HG03108 (cell line): ENCODE measurements around the gene CNGA2.
"Not testable (repeated sequence)": the region's sequence is repeated elsewhere in the genome, so short reads cannot be mapped to it uniquely, and the experiment has no call there.

Source experiments
- ATAC-seq: cut with Tn5 transposase; IDR thresholded peaks from one replicate; pipeline ENCODE4 v1.9.1; 2021; ENCODE audit warnings: moderate library complexity; ENCODE audit not compliant: unreplicated experiment

The CNGA2 gene

GRCh38 chrX:151734446-151734845 is at the start of gene CNGA2:
Gene CNGA2, plus strand, starts transcription at chrX:151734746. Its CDS starts 3,738 bp downstream, at chrX:151738484.
- ATAC-seq = no peak

- ATAC-seq = no peak
Measured at GRCh38 chrX:151687635-151688034, 46.9 kb upstream of the CNGA2 start.

- ATAC-seq = no peak
Measured at GRCh38 chrX:151688695-151689094, 45.9 kb upstream of the CNGA2 start.

DNA sequence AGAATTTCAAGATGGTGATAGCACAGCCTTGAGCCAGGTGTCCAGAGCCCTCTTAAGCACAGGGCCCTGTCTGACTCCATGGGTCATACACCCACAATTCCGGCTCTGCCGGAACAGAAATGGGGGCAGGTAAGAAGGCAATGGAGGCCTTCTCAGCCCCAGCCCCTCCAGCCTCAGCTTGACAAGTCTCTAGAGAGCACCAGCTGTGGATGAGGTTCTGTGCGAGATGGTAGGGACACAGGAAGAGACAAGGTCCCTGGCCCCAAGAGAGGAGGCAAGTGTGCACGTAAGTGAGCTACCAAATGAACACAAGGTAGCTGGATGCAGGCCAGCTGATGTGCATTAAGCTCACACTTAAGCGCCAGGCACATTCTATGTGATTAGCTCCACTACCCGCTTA is 41.7 kb upstream of the CNGA2 start:
- ATAC-seq = no peak

DNA sequence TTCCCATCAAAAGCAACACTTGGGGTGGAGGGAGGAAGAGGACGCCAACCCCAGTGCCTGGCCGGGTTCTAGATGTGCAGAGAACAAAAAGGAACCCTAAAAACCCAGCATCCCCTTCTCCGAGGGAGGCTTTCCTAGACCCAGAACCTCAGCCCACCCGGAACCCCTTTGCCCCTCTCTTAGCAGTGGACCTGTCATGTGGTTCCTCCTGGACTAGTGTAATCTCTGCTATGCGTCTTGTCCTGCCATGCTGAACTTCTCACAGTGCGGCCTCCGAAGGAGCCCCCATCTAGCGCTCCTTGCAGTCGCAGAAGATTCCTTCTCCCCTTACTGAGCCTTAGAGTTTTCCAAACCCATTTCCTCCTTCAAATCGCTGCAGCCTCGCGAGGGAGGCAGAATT is 40.4 kb upstream of the CNGA2 start:
- ATAC-seq = no peak

DNA sequence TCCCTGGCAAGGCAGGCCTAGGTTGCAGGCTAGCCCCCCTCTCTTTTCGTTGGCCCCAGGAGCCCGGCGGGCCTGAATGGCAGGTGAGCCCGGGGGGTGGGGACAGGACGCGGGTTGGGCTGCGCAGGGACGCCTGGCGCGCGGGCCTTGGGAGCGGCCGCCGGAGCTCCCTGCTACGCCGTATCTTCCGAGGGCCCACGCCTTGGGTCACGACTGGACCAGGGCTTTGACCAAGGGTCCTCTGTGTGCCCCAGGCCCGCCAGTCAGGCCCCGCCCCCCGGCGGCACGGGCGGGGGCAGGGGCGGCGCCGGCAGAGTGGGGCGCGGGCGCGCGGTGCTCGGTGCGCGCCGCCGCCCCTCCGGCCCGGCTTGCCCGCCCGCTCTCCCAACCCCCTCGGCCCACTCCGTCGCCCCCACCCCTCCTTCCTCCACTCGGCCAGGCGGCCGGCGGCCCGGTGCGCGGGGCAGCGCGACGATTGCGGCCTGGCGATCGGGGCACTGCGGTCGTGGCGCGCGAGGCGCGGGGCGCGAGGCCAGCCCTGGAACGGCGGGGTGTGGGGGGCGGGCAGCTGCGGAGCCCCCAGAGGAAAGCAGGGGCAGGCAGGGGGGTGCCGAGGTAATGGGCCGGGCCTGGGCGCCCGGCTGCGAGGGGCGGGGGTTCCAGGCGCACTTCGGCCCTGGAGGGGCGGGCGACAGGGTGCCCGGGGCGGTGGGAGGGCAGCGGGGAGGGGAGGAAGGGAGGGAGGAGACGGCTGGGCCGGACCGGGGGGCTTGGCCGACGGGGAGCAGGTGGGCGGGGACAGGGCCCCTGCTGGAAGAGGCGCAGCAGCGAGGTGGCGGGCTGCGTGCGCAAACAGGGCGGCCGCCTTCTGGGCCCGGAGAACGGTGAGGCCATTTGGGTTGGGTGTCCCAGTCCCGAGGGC is 39.6 kb upstream of the CNGA2 start, which contains the start of gene PRRG3:
Gene PRRG3 (plus strand): TSS at position 798 of the 922 bp plus-strand sequence. CDS start 3,357 bp downstream, outside the sequence.
- no peak for ATAC-seq

DNA sequence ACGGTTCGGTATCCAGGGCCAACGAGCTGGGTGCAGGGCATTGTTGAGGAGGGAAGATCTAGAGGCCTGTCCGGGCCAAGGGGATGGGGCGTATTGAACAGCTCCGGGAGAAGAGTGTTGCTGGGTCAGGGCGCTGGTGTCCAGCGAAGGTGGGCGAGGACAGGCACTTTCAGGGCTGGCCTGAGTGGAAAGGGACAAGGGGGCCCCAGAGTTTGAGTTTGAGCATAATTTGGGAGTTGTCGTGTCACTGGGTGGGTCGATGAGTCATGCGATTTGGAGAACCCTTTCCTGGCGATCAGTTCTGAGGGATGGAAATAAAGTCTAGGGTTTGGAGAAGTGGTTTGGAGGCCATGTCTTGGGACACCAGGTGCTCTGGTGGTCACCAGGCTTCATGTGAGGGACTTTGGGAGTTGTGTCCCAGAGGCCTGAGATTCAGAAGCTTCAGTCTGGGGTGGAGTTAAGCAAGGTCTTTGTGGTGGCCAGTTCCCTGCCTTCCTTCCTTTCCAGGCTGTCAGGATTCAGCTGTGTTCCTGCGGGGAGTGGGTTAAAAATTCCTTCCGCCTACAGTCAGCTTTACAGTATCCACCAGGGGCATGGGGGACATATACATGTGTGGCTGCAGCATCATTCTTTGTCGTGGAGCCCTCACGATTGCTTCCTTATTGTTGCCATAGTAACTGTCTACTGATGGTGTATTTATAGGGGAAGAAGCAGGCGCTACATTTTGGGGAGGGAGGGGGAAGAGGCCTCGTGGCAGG is 38.8 kb upstream of the CNGA2 start:
- ATAC-seq = no peak

GRCh38 chrX:151697082-151697481 is 37.5 kb upstream of the CNGA2 start:
- not testable (repeated sequence) for ATAC-seq

DNA sequence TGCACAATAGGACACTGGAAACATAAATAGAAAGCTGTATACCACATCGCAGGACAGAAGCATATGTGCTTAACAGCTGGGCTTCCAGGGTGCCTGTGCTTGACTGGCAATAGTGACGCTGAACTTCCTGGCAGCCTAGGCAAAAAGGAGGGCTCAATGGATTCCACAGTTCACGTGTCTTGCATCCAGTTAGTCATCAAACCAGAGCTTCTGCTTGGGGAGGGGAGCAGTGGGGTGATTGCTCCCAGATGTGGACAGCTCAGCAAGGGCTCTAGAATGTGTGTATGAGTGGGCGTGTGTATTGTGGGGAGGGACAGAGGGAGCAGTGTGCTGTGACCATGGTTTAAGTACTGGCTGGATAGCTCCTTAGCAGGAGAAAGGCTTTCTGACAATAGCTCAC is 37.0 kb upstream of the CNGA2 start:
- ATAC-seq = no peak

GRCh38 chrX:151698485-151698884 is 36.1 kb upstream of the CNGA2 start:
- no peak for ATAC-seq

DNA sequence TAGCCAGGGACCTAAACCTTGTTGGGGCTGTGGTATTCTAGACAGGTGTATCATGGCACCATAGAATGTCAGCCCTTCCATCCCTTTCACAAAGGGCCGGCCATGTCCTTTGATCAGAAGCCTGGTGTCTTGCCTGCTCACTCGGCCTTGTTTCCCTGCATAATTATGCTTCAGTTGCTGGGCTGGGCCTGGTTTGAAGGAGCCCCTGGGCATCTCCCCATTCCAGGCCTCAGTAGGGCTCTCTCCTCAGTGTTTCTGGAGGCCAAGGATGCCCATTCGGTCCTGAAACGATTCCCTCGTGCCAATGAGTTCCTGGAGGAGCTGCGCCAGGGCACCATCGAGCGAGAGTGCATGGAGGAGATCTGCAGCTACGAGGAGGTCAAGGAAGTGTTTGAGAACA is 34.8 kb upstream of the CNGA2 start:
- ATAC-seq = no peak

GRCh38 chrX:151700581-151700980 is 34.0 kb upstream of the CNGA2 start:
- no peak for ATAC-seq

GRCh38 chrX:151701071-151701470 is 33.5 kb upstream of the CNGA2 start:
- ATAC-seq = no peak

GRCh38 chrX:151701531-151701930 is 33.0 kb upstream of the CNGA2 start:
- ATAC-seq = no peak

GRCh38 chrX:151702026-151702714 is 32.4 kb upstream of the CNGA2 start:
- ATAC-seq = no peak

DNA sequence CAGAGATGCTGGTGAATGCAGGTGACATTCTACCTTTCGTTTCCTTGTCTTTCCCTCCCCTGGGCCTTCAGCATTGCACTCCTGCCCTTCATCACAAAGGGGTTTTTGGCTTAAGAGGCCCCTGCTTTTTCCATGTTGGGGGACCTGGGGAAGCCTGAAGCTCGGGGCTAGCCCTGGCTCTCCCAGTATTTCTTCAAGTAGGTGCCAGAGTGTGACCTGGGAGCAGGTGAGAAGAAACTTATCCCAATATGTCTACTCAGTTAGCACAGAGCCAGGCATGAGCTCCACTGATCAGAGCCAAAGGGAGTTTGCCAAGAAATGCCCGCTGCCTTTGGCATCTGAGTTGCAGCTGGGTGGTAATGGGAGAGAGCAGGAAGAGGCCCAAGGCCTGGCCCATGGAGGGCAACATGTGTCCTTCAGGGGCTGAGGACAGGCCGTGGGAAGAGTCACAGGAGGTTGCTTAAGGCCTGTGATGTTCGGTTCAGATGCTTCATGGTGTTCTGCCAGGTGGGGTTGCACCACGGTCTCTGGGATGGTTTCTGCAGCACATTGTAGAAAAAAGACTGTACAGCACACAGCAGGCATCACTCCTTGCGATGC is 31.7 kb upstream of the CNGA2 start:
- no peak for ATAC-seq

DNA sequence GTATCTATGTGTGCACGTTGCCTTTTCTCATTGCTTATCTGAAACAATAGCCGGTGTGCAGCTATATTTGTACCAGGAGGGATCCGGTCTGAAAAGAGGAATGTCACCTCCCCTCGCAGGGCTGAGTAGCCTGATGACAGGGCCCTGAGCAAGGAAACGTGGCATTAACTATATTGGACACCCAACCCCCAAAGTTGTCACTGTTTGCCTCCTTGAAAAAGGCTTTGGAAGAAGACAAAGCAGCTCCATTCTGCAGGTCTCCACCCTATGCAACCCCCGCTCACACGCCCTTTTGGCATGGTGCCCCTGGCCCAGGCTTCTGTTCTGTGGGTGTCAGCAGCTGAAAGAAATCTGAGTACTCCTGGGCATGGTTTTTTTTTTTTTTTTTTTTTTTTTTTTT is 31.1 kb upstream of the CNGA2 start:
- no peak for ATAC-seq

GRCh38 chrX:151704041-151704663 is 30.4 kb upstream of the CNGA2 start:
- ATAC-seq = no peak

GRCh38 chrX:151708821-151709220 is 25.7 kb upstream of the CNGA2 start:
- ATAC-seq = no peak

- ATAC-seq = no peak
Measured at GRCh38 chrX:151710457-151710856, 24.1 kb upstream of the CNGA2 start.
